ENCODE results near the gene SPDYE16. TPM values are rescaled to one million over a fixed set of nuclear protein-coding genes. Genes with fewer than 3 reads are reported as not detected.

The SPDYE16 gene
- total and polyA plus RNA-seq, 10 of the 15 experiments (the other 5 are each of a cell fraction or from before 2014, with no cell fraction given), result 0.04 to 0.92 (median 0.07) TPM; not detected in 1

DNA sequence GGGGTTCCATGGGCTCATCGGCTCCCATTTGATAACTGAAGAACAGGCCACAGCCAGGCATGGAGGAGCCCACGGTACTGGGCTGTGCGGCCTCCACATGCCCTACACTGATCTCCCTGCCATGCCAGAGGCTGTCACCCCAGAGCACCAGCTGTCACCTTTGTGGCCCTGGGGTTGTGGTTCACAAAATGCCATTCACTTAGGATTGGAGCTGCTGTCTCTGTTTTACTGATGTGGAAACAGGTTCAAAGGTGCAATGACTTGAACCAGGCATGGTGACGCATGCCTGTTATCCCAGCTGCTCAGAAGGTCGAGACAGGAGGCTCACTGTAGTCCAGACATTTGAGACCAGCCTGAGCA lies 37.0 kb downstream of the SPDYE16 start:
- Histone ChIP-seq H3K36me3 (ENCODE audit: control insufficient read depth in 2 of 2, insufficient read depth in 2 of 2, low read length in 1 of 2) (peaks cover 0 to 7% of the 10 kb centered on the region in 2 experiments; a peak in 2 of 4 replicates), H3K79me2 (ENCODE audit: control insufficient read depth, insufficient read depth, low read length) (no peaks in the 10 kb centered on the region), H3K27ac (ENCODE audit: control insufficient read depth, insufficient read depth) (no peak overlapping the region), H3K9ac (ENCODE audit: control insufficient read depth, insufficient read depth, low read length) (no peak overlapping the region), H3K4me1 (ENCODE audit: control insufficient read depth, insufficient read depth, low read length) (no peaks in the 10 kb centered on the region), H2AFZ (ENCODE audit: control insufficient read depth, low read depth, low read length) (no peak overlapping the region), H3K9me3 (replicated peaks; ENCODE audit: control insufficient read depth, insufficient read depth, low read length) (no peaks in the 10 kb centered on the region), H3K27me3 (replicated peaks in 1 of 2; ENCODE audit: control insufficient read depth in 2 of 2, insufficient read depth in 2 of 2, low read length in 1 of 2) (no peaks in the 10 kb centered on the region), H4K20me1 (ENCODE audit: control insufficient read depth, insufficient read depth) (no peaks in the 10 kb centered on the region), H3K4me2 (ENCODE audit: control insufficient read depth, insufficient read depth) (no peak overlapping the region), H3K4me3 (no peak overlapping the region)
- SMC1A ChIA-PET (ENCODE audit: uncharacterized antibody, unreplicated experiment), result no interaction called here
- no TSS peak for BruUV-seq (replicated peaks)
- CTCF ChIA-PET, result interaction anchor here (0.6 kb wide), 1 partner anchor 94 kb away, joined by 3 read pairs; no protein-coding TSS in a partner anchor
- intact Hi-C loops (cut with micrococcal nuclease; ENCODE audit: unreplicated experiment), result no loop called here
- in situ Hi-C loops (cut with MboI), result loop anchor here (25.0 kb wide), 1 partner anchor 506 kb away; no protein-coding TSS in a partner anchor
- ATAC-seq (no peak), FAIRE-seq (no peak), DNase-seq (ENCODE audit: low read depth, low spot score) (no peak)
- TF ChIP-seq, protein P1, sequence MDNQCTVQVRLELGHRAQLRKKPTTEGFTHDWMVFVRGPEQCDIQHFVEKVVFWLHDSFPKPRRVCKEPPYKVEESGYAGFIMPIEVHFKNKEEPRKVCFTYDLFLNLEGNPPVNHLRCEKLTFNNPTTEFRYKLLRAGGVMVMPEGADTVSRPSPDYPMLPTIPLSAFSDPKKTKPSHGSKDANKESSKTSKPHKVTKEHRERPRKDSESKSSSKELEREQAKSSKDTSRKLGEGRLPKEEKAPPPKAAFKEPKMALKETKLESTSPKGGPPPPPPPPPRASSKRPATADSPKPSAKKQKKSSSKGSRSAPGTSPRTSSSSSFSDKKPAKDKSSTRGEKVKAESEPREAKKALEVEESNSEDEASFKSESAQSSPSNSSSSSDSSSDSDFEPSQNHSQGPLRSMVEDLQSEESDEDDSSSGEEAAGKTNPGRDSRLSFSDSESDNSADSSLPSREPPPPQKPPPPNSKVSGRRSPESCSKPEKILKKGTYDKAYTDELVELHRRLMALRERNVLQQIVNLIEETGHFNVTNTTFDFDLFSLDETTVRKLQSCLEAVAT (IDR thresholded peaks at IDR 0.05), result no peak
- TF ChIP-seq TBL1XR1 (IDR thresholded peaks at IDR 0.05; ENCODE audit: low read depth, low read length) (no peak), CBFB (IDR thresholded peaks at IDR 0.05; ENCODE audit: low read depth) (no peak), STAT3 (IDR thresholded peaks at IDR 0.05; ENCODE audit: low read depth, low read length) (no peak), ESRRA (IDR thresholded peaks at IDR 0.05; ENCODE audit: low read length) (no peak), BCL11A (IDR thresholded peaks at IDR 0.05; ENCODE audit: low read depth, low read length) (no peak), ZSCAN29 (IDR thresholded peaks at IDR 0.05) (no peak), HCFC1 (IDR thresholded peaks at IDR 0.05; ENCODE audit: low read length) (no peak)
- TF ChIP-seq, protein P2, sequence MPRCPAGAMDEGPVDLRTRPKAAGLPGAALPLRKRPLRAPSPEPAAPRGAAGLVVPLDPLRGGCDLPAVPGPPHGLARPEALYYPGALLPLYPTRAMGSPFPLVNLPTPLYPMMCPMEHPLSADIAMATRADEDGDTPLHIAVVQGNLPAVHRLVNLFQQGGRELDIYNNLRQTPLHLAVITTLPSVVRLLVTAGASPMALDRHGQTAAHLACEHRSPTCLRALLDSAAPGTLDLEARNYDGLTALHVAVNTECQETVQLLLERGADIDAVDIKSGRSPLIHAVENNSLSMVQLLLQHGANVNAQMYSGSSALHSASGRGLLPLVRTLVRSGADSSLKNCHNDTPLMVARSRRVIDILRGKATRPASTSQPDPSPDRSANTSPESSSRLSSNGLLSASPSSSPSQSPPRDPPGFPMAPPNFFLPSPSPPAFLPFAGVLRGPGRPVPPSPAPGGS (IDR thresholded peaks at IDR 0.05; ENCODE audit: borderline replicate concordance, insufficient read depth, low read depth, low read length, poor library complexity, severe bottlenecking), result no peak
- TF ChIP-seq, protein P3, sequence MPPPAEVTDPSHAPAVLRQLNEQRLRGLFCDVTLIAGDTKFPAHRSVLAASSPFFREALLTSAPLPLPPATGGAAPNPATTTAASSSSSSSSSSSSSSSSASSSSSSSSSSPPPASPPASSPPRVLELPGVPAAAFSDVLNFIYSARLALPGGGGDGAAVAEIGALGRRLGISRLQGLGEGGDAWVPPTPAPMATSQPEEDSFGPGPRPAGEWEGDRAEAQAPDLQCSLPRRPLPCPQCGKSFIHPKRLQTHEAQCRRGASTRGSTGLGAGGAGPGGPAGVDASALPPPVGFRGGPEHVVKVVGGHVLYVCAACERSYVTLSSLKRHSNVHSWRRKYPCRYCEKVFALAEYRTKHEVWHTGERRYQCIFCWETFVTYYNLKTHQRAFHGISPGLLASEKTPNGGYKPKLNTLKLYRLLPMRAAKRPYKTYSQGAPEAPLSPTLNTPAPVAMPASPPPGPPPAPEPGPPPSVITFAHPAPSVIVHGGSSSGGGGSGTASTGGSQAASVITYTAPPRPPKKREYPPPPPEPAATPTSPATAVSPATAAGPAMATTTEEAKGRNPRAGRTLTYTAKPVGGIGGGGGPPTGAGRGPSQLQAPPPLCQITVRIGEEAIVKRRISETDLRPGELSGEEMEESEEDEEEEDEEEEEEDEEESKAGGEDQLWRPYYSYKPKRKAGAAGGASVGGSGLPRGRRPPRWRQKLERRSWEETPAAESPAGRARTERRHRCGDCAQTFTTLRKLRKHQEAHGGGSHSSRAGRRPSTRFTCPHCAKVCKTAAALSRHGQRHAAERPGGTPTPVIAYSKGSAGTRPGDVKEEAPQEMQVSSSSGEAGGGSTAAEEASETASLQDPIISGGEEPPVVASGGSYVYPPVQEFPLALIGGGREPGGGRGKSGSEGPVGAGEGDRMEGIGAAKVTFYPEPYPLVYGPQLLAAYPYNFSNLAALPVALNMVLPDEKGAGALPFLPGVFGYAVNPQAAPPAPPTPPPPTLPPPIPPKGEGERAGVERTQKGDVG (CRISPR knock-in tag; IDR thresholded peaks at IDR 0.05), result no peak
- POLR2A ChIA-PET, result no interaction called here
- RAD21 ChIA-PET (ENCODE audit: unreplicated experiment), result no interaction called here
- WGBS (ENCODE audit: insufficient coverage, insufficient replicate concordance, low lambda C conversion rate, missing lambda C conversion rate), result 80% methylated on average over 5 of the region's 5 CpGs

Data from GM12878 (cell line).